CD4-positive, alpha-beta T cell (primary cell): ENCODE measurements around the gene TMEM131. TPM values are rescaled to one million over a fixed set of nuclear protein-coding genes. Genes with fewer than 3 reads are reported as not detected.

Experiments
- ATAC-seq: fragments of 200-7000 bp; cut with Tn5 transposase; one replicate; pipeline ENCODE4 v1.10.0; 2022; ENCODE audit warnings: mild to moderate bottlenecking; ENCODE audit not compliant: poor library complexity
- CTCF ChIA-PET: fragments of 350-600 bp; sonication (Branson Sonifier 250); formaldehyde crosslinking; loops from one replicate; lab custom pipeline; 2021; ENCODE audit warnings: antibody characterized with exemption, inconsistent platforms; lab: Charles Lee
- POLR2A ChIA-PET: fragments of 350-600 bp; sonication (Branson Sonifier 250); formaldehyde crosslinking; loops from one replicate; lab custom pipeline; 2021; ENCODE audit warnings: antibody characterized with exemption, inconsistent platforms; lab: Charles Lee
- DNase-seq, 14 experiments: peaks; one replicate each; pipeline ENCODE4 v3.0.0-alpha.2; 2013 to 2020; ENCODE audit warnings: mixed read lengths in 2 of 14
- H3K27ac ChIP-seq, 2 donors: one replicate each; pipeline versions ENCODE4 v1.5.1 to v1.7.0; 2013; ENCODE audit warnings: low read length in 2 of 2, low read depth in 1 of 2, mild to moderate bottlenecking in 1 of 2
- H3K27me3 ChIP-seq, 2 experiments: 1 replicate in 1 of 2; 2 replicates in 1 of 2; pipeline versions ENCODE4 v1.6.1 to v1.7.0; 2013; ENCODE audit warnings: low read length in 2 of 2, control low read depth in 1 of 2, mild to moderate bottlenecking in 1 of 2, moderate library complexity in 1 of 2; ENCODE audit not compliant: insufficient read depth in 2 of 2, control insufficient read depth in 1 of 2
- H3K36me3 ChIP-seq: one replicate; pipeline ENCODE4 v1.6.1; 2013; ENCODE audit warnings: low read length, control low read depth; ENCODE audit not compliant: insufficient read depth
- H3K4me1 ChIP-seq: one replicate; pipeline ENCODE4 v1.6.1; 2013; ENCODE audit warnings: low read length, control low read depth; ENCODE audit not compliant: insufficient read depth
- H3K4me3 ChIP-seq: one replicate; pipeline ENCODE4 v1.5.1; 2013; ENCODE audit warnings: mild to moderate bottlenecking, low read length, moderate library complexity
- H3K9me3 ChIP-seq, 2 experiments: 1 replicate in 1 of 2; 2 replicates in 1 of 2; pipeline versions ENCODE4 v1.6.1 to v1.7.0; 2013; ENCODE audit warnings: low read length in 2 of 2, mild to moderate bottlenecking in 2 of 2, control low read depth in 1 of 2, moderate library complexity in 1 of 2; ENCODE audit not compliant: control insufficient read depth in 1 of 2, insufficient read depth in 1 of 2
- H3K27ac Mint-ChIP-seq: one replicate; pipeline ENCODE4 v1.8.0; 2020; ENCODE audit warnings: mixed read lengths
- H3K27me3 Mint-ChIP-seq: one replicate; pipeline ENCODE4 v1.8.0; 2021; ENCODE audit warnings: mixed read lengths
- H3K36me3 Mint-ChIP-seq: one replicate; pipeline ENCODE4 v1.8.0; 2021; ENCODE audit warnings: low read depth, mixed read lengths
- H3K4me1 Mint-ChIP-seq: one replicate; pipeline ENCODE4 v1.8.0; 2021; ENCODE audit warnings: low read depth, mixed read lengths
- H3K4me3 Mint-ChIP-seq: one replicate; pipeline ENCODE4 v1.8.0; 2020; ENCODE audit warnings: mild to moderate bottlenecking, mixed read lengths
- H3K9me3 Mint-ChIP-seq: one replicate; pipeline ENCODE4 v1.8.0; 2020; ENCODE audit warnings: mixed read lengths
- intact Hi-C, 2 experiments: fragments of 100-400 bp; cut with DNase I in 1 of 2; cut with micrococcal nuclease in 1 of 2; formaldehyde crosslinking; loops; one replicate each; pipeline versions ENCODE4 v1.15.1 to v1.9.0; 2023 to 2025; cut with DNase I, micrococcal nuclease
- total RNA-seq, 174 experiments: library from RNA in 2 of 174; stranded (reverse) in 2 of 174; gene quantifications; one replicate each; pipeline ENCODE4 v1.2.3 and lab custom pipeline; 2021 to 2026
- TF ChIP-seq, protein P1 (sequence below): fragments of 200-600 bp; IDR thresholded peaks from one replicate; pipeline ENCODE4 v1.8.0; 2022; ENCODE audit warnings: antibody characterized with exemption, mild to moderate bottlenecking

Gene TMEM131
- total RNA-seq, 2 experiments from 2014 or later: 29.2 to 33.6 TPM

DNA sequence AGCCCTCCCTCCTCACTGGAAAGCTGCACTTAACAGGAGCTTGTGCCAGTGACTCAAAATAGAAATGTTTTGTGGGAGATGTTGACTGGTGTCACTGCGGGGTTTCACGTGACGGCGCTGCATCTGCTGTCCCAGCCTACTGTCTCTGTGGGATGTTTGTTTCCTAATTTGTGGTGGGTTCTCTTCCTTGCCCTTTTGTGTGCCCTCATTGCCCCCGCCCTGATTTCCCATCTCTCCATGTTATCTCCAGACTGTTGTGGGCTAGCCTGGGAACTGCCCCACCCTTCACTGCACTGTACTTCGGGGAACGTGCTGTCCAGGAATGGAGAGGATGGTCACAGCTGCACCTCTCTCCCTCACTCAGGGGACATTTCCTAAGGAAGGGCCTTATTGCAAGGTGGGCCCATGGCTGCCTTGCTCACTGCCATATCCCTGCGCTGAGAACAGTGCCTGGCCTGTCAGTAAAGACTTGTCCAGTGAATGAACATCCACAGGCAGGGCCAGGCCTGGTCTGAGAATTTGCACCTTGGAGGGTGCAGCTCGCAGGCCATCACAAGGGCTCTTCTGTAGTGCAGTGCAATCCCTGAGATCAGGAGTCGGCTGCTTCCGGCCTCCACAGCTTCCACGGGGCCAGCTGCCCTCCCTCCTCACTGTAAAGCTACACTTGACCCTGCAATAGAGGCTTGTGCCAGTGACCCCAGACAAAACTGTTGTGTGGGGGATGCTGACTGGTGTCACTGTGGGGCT lies 264.3 kb downstream of the TMEM131 start:
- TF ChIP-seq, protein P1, sequence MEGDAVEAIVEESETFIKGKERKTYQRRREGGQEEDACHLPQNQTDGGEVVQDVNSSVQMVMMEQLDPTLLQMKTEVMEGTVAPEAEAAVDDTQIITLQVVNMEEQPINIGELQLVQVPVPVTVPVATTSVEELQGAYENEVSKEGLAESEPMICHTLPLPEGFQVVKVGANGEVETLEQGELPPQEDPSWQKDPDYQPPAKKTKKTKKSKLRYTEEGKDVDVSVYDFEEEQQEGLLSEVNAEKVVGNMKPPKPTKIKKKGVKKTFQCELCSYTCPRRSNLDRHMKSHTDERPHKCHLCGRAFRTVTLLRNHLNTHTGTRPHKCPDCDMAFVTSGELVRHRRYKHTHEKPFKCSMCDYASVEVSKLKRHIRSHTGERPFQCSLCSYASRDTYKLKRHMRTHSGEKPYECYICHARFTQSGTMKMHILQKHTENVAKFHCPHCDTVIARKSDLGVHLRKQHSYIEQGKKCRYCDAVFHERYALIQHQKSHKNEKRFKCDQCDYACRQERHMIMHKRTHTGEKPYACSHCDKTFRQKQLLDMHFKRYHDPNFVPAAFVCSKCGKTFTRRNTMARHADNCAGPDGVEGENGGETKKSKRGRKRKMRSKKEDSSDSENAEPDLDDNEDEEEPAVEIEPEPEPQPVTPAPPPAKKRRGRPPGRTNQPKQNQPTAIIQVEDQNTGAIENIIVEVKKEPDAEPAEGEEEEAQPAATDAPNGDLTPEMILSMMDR: no peak
- DNase-seq: peak in 1 of 14 experiments; percentile 17
- H3K4me1 ChIP-seq: peaks cover 48% of the 10 kb centered on the region
- H3K27me3 ChIP-seq: no peaks in the 10 kb centered on the region
- H3K4me3 ChIP-seq: no peak overlapping the region
- Mint-ChIP-seq H3K27me3 (no peaks in the 10 kb centered on the region), H3K36me3 (peaks cover 89% of the 10 kb centered on the region), H3K27ac (peak overlapping the region; percentile 73), H3K4me1 (peaks cover 46% of the 10 kb centered on the region), H3K4me3 (no peak overlapping the region), H3K9me3 (no peaks in the 10 kb centered on the region)
- H3K9me3 ChIP-seq: peaks cover 0 to 8% of the 10 kb centered on the region in 2 experiments
- CTCF ChIA-PET: no interaction called here
- POLR2A ChIA-PET: no interaction called here
- H3K36me3 ChIP-seq: peaks cover 95% of the 10 kb centered on the region
- ATAC-seq: no peak
- intact Hi-C loops: no loop called here
- H3K27ac ChIP-seq: peak overlapping the region in 1 of 2 donors; percentile 6

DNA sequence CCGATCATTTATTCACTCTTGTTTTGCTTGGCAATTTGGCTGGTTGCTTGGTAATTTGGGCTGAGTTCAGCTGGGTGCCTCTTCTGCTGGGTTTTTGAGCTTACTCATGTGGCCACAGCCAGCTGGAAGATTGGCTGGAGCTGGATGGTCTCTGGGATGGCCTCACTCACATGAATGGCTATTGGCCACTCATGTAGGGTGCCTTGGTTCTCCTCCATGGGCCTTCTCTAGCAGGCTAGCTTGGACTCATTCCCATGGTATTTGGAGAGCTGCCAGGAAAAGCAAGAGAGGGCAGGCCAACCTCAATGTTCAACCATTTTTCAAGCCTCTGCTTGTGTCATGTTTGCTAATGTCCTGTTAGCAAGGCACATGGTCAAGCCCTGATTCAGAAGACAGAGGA lies 265.5 kb downstream of the TMEM131 start:
- TF ChIP-seq, protein P1: no peak
- no peak overlapping the region for H3K4me3 ChIP-seq
- H3K9me3 ChIP-seq: peaks cover 0 to 8% of the 10 kb centered on the region in 2 experiments
- DNase-seq: no peak
- peaks cover 95% of the 10 kb centered on the region for H3K36me3 Mint-ChIP-seq
- peak overlapping the region; percentile 85 for H3K27ac Mint-ChIP-seq
- peaks cover 95% of the 10 kb centered on the region for H3K36me3 ChIP-seq
- peaks cover 60% of the 10 kb centered on the region for H3K4me1 ChIP-seq
- ChIA-PET POLR2A (interaction anchor here (1.2 kb wide), 1 partner anchor 12 kb away, joined by 3 read pairs; no protein-coding TSS in a partner anchor), CTCF (interaction anchor here (0.7 to 1.3 kb wide), 4 partner anchors 13 to 696 kb away, joined by 3 to 5 read pairs (median 4); no protein-coding TSS in a partner anchor)
- intact Hi-C loops: no loop called here
- H3K4me1 Mint-ChIP-seq: peaks cover 54% of the 10 kb centered on the region
- ATAC-seq: no peak
- H3K27me3 ChIP-seq: no peaks in the 10 kb centered on the region
- H3K27ac ChIP-seq: no peak overlapping the region
- H3K4me3 Mint-ChIP-seq: no peak overlapping the region
- no peaks in the 10 kb centered on the region for H3K27me3 Mint-ChIP-seq
- H3K9me3 Mint-ChIP-seq: no peaks in the 10 kb centered on the region

DNA sequence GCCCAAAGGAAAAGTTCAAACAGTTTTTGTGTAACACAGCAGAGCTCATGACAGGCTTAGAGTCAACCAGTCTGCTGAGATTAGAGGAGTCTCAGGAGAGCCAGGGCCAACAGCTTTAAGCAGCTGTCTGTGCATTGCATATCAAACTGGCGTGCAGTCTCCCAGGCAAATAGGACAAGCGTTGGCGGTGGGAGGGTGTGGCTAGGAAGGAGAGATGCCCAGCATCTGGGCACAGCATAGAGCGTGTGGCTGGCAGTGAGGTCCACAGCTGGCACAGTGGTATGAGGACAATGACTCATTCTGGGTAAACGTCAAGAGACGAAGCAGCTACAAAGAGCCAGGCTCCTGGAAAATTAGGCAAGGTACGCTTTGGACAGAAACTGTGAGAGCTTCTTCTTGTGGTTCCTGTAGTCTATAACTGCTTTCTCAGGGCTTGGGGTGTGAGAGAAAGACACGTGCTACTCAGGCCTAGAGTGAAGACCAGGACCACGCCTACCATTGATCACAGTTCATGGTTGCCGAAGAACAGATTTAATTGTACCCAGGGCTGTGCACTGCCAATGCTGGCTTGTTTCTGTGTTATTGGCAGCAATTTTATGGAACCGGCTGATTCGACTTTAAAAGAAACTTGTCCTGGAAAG lies 267.5 kb downstream of the TMEM131 start:
- no peak overlapping the region for H3K4me3 Mint-ChIP-seq
- TF ChIP-seq, protein P1: no peak
- ChIA-PET POLR2A (interaction anchor here (1.3 to 2.4 kb wide), 2 partner anchors 10 to 15 kb away, joined by 6 to 10 read pairs; partner anchors contain the start of gene ZAP70), CTCF (interaction anchor here (3.6 kb wide), 1 partner anchor 12 kb away, joined by 11 read pairs; no protein-coding TSS in a partner anchor)
- ATAC-seq (peak; percentile 75), DNase-seq (peak in 6 of 14 experiments; percentile 20 to 42 (median 31))
- H3K4me1 Mint-ChIP-seq: peaks cover 63% of the 10 kb centered on the region
- H3K27ac Mint-ChIP-seq: peak overlapping the region; percentile 85
- H3K36me3 Mint-ChIP-seq: peaks cover 95% of the 10 kb centered on the region
- no peaks in the 10 kb centered on the region for H3K9me3 Mint-ChIP-seq
- intact Hi-C loops: loop anchor here in 1 of 2 experiments (2.0 kb wide), 1 partner anchor 15 kb away; the partner anchor contains the start of gene ZAP70
- peaks cover 0 to 8% of the 10 kb centered on the region in 2 experiments for H3K9me3 ChIP-seq
- H3K27me3 ChIP-seq: no peaks in the 10 kb centered on the region
- H3K4me3 ChIP-seq: no peak overlapping the region
- no peaks in the 10 kb centered on the region for H3K27me3 Mint-ChIP-seq
- peaks cover 95% of the 10 kb centered on the region for H3K36me3 ChIP-seq
- H3K4me1 ChIP-seq: peaks cover 79% of the 10 kb centered on the region
- H3K27ac ChIP-seq: peak overlapping the region in 1 of 2 donors; percentile 51
